GM10847 (cell line): Measurements from ENCODE around the gene GATAD2B.

Source experiments
- POLR2A ChIP-seq: IDR thresholded peaks from 2 replicates; pipeline ENCODE4 v1.6.1; 2011; ENCODE audit not compliant: insufficient read length; ENCODE audit errors: extremely low read depth

Gene GATAD2B

DNA sequence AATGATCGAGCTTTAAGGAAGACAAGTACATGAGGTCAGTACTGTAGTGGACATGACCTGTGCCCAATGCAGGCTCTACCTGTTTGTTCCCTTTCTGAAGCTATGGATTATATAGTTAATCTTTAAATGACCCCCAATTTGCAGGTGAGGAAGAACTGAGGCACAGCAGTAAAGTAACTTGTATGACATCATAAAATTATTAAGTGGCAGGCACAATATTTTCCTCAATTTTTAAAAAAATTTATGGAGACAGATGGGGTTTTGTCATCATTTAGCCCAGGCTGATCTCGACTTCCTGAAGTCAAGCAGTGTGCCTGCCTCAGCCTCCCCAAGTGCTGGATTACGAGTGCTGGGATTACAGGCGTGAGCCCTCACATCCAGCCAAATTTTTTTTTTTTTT is 3.6 kb upstream of the GATAD2B start:
- TF ChIP-seq POLR2A = no peak

DNA sequence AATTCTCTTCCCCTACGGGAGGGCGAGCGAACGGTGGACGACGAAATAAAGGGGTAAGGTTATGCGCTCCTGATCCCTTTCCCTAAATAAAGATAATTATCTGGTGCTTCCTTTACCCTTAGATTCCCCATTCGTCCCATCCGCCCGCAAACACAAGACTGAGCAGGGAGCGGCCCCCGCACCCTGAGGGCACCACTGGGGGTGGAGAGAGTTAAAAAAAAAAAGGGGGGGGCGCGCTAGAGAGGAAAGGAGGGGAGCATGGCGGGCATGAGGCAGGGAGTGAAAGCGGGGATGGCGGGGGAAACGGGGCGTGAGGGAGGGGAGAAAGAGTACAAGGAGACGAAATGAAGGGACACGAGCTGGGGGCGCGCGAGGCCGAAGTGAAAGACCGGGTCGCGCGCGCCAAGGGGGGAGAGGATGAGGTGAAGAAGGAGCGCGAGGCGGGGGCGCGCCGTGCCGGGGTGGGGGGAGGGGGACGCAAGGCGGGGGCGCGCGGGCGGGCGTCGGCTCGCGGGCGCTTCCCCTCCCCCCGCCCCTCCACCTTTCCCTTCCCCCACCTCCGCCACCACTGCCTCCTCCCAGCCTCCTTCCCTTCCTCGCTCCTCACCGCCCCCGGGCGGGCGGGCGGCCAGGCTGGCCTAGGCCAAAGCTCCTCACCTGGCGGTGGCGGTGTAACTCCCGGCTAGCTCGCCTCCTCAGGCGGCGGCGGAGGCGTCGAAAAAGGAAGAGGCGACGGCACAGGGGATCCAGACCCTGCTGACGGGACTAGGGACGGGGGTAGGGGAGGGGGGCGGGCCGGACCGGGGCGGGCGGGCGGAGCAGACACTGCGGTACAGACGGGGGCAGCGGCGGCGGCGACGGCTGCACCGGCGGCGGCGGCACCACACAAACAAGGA is 448 bp downstream of the GATAD2B start:
- no peak for TF ChIP-seq POLR2A

DNA sequence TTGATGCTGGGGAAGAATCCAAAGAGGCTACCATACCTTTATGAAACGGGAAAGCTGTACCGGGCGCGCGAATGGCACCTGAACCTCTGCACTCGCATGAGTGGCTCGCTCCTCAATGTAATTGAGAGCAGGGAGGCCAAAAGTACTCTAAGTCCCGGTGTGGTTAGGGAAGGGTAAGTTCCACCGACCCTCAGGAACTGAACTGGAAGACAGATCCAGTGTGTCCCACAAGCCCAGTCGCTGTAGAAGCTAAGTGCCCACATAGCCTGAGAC is 1.0 kb downstream of the GATAD2B start:
- no peak for TF ChIP-seq POLR2A

DNA sequence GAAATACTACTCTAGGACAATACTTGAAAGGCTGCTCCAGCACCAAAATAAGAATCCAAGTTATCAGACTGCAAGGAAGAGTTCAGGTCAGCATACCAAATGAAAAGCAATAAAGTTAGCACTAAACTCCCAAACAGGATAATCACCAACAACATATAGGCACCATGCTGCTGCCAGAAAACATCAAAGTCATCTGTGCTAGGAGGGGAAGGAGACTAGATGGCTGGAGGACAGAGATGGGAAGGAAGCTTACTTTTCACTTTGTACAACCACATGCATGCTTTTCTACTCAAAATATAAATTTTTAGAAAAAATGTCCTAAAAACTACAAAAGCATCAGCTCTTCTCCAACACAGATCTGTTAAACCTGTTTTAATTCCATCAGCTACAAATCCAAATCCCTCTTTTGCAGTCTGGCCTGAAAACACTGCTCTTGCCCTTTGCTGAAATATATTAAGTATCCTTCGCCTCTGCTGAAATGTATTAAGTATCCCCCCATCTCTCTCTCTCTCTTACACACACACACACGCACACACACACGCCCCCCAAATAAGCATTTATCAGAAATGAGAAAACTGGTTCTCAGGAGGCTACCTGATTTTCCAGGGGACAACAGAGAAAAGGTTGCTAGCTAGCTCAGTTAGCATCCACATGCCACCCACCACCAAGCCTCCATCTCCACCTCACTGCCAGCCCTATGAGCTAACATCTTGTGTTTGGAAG is 1.5 kb downstream of the GATAD2B start:
- TF ChIP-seq POLR2A = no peak

DNA sequence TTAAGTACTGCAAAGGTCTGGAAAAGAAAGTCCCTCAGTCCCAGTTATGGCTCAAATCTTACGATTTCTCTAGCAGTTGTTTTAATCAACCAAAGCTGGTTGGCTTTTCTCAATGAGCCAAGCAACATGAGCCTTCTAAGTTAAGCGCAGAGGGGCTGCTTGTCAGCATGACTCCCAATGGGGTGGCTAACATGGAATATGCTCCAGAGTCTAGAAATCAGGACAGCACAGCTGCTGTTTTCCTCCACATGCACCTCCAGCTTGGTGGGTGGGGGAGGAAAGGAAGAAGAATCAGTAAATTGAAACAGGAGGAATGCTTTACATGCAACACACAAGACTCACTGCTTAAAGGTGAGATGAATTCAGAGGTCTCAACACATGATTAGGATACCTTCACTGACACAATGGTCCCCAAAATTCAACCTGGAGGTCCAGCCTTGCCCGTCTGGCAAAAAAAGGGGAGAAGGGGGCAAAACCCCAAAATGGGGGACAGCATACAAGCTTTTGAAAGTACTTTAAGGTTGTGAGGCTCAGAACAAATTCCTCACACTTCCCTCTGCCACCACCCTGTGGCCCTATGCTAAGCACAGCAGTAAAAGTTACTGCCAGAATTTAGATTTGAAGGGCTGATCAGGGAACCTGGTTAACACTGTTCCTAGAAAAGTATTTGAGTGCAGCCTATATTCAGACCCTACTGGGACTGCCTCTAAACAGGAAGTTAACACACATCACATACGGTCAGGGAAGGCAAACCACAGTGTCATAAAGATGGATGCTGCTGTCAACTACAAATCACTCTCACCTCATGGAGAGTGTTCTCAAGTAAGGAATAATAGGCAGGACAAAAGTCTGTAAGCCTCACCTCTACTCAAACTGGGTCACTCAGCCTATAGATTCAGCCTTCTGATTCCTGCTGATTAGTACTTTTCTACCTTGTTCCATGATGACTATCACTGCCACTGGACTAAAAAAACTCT is 2.6 kb downstream of the GATAD2B start:
- no peak for TF ChIP-seq POLR2A

DNA sequence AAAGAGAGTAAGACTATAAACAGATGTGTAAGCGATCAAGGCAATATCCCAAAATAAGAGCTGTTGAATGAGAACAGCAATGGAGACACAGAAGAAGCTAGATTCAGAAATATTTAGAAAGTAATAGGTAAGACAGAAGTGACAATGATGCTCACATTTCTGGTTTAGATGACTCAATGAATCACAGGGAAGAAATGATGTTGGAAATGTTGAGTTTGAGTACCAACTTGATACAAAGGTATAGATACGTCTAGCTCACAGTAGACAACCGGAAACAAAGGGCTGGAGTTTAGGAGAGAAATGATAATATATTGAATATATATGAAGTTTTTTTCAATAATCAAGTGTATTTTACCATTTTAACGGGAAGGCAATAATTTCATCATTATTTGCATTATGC is 6.5 kb downstream of the GATAD2B start:
- TF ChIP-seq POLR2A = no peak

DNA sequence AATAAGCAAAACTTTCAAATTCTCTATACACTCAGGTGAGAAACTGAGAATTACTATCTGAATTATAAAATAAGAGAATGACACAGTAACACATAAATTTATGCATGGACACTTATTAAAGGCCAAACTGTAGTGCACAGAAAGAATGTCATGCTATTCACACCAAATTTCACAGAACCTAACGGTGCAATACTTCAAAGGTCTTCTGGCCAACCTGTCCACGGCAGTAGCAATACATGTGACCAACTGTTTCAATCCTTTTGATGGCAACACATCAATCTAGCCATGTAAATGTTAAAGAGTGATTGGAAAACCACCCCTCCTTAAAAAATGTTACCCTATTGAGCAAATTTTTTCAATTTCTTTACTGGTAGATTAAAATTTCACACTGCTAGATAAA is 10.4 kb downstream of the GATAD2B start:
- no peak for TF ChIP-seq POLR2A

DNA sequence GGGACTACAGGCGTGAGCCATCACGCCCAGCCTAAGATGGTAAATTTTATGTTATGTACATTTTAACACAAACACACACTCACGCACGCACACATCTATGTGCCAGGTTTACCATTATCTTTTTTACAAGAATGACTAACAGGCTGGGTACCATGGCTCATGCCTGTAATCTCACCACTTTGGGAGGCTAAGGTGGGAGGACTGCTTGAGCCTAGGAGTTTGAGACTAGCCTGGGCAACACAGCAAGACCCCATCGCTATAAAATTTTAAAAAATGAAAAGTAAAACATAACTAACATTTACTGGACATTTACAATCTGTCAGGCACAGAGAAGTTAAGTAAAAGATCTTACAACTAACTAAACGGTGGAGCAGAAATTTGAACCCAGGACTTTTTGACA is 14.7 kb downstream of the GATAD2B start:
- no peak for TF ChIP-seq POLR2A

DNA sequence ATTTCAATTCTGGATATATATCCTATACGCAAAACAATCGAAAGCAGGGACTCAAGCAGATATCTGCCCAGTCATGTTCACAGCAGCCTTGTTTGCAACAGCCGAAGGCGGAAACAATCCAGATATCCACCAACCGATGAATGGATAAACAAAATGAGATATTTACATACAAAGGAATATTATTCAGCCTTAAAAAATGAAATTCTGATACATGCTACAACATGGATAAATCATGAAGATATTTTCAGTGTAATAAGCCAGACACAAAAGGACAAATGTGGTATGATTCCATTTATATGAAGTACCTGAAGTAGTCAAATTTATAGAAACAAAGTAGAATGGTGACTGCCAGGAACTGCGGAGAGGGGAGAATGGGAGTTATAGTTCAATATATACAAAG is 15.6 kb downstream of the GATAD2B start:
- TF ChIP-seq POLR2A = no peak

DNA sequence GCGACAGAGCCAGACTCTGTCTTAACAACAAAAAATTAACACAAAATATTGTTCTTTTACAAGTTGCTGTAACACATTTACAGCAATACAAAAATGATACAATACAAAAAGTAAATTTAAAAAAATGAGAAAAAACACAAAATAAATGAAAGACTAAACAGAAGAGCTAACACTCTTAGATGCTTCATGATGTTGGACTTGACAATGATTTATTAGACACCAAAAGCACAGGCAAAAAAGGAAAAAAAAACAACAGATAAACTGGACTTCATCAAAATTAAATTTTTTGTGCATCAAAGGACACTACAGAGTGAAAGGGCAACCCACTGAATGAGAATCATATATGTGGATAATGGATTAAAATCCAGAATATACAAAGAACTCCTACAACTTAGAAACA is 16.4 kb downstream of the GATAD2B start:
- no peak for TF ChIP-seq POLR2A

DNA sequence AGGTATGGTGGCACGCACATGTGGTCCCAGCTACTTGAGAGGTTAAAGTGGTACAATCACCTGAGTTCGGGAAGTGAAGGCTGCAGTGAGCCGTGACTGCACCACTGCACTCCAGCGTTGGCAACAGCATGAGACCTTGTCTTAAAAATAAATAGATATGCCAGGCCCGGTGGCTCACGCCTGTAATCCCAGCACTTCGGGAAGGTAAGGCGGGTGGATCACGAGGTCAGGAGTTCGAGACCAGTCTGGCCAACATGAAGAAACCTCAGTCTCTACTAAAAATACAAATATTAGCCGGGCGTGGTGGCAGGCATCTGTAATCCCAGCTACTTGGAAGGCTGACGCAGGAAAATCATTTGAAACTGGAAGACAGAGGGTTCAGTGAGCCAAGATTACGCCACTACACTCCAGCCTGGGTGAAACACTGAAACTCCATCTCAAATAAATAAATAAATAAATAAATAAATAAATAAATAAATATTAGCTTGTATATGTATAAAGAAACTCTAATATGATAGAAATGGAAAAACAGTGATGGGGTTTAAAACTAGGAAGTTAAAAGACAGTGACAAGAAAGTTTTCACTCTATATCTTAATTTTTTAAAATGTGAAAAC is 18.8 kb downstream of the GATAD2B start:
- no peak for TF ChIP-seq POLR2A

DNA sequence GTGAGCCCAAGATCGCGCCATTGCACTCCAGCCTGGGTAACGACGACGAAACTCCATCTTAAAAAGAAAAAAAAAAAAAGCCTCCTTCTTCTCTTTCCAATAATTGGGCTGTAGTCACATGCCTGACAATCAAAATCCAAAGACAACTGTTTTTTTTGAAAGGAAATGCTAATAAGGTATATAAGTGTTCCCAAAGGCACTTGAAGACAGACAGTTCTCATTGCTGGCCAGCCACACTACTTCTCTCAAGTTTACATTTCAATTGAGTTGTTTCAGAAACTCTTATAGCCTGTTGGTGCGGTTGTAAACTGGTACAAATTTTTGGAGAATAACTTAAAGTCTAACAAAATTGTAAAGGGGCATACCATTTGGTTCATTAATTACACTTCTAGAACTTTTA is 23.3 kb downstream of the GATAD2B start:
- TF ChIP-seq POLR2A = no peak

DNA sequence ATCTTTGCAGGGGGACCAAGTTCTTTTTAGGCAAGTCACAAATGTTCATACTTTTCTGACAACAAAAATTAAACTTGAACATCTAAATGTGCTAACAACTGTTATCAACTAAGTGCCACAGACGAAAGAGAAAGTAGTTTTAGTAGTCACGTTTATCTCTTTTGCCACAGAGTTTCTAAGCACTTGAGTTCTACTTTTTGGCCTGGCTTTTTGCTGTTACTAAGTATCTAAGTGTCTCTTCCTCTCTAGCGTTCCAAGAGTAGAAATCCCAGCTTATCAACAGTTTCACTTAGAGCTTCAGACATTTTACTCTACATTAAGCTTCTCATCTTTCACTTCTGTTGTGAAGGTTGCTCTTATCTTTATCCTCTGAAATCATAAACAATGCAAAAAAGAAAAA is 34.2 kb downstream of the GATAD2B start:
- no peak for TF ChIP-seq POLR2A

DNA sequence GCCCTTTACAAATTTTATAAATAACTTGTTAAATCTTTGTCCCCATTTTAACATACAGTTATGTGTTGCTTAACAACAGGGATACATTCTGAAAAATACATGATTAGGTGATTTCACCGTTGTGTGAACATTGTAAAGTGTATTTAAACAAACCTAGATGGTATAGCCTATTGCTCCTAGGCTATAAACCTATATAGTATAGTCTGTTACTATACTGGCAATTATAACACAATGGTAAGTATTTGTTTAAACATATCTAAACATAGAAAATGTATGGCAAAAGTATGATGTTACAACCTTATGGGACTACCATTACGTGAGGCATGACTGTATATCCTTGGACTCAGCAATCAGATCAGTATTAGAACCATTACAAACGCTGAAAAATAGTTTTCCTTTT is 36.6 kb downstream of the GATAD2B start:
- TF ChIP-seq POLR2A = no peak

DNA sequence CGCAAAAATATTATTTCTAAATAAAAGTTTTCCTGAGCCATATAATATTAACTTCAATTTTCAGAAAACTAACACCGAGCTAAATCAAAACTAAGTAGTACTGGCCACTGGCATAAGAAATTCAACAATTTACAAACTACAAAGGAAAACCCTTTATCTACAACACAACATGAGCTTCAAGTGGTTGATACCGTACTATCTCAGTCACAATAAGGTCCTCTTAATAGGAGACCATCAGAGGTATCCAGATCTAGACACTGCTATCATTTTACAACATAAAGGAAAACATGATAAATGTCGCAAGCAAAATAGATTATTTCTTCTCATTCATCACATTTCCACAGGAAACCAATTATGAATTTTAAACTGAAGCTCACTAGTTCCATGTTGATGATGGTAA is 39.5 kb downstream of the GATAD2B start:
- TF ChIP-seq POLR2A = no peak

DNA sequence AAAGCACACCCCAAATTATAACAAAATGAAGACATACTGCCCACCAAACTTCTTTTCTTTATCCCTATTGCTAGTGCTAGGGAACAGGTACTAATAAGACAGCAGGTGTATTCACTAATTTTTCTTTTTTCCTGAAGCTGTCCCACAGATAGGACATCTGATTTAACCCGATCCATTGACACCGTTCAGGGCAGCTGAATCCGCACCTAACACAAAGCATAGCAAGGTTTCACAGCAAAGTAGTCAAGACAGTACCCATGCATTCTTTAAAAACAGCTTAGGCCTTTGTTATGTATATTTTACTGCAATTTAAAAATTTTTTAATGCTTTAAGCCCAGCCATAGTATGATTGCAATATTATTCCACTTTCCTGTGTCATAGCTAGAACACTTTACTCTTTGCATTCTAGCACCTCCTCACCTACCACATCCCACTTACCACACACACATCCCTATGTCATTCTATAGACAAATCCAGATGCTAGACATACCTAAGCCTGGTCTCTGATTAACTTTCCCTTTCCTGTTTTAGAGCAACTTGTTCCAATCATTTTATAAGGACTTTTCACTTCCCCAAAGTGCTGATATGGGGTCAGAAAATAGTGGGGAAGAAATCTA is 40.4 kb downstream of the GATAD2B start:
- TF ChIP-seq POLR2A = no peak
